Measurements from ENCODE around the gene GREM2.

- TF ChIP-seq RAD21 (IDR thresholded peaks at IDR 0.05; ENCODE audit: low read length) (no peak), POLR2A (IDR thresholded peaks at IDR 0.05; ENCODE audit: low read depth, low read length) (no peak), ELK1 (IDR thresholded peaks at IDR 0.05; ENCODE audit: borderline replicate concordance, low read depth, low read length) (no peak), SMC3 (IDR thresholded peaks at IDR 0.05; ENCODE audit: low read depth, low read length) (no peak), RFX5 (IDR thresholded peaks at IDR 0.05; ENCODE audit: low read depth, low read length) (no peak)
- TF ChIP-seq, protein P1, sequence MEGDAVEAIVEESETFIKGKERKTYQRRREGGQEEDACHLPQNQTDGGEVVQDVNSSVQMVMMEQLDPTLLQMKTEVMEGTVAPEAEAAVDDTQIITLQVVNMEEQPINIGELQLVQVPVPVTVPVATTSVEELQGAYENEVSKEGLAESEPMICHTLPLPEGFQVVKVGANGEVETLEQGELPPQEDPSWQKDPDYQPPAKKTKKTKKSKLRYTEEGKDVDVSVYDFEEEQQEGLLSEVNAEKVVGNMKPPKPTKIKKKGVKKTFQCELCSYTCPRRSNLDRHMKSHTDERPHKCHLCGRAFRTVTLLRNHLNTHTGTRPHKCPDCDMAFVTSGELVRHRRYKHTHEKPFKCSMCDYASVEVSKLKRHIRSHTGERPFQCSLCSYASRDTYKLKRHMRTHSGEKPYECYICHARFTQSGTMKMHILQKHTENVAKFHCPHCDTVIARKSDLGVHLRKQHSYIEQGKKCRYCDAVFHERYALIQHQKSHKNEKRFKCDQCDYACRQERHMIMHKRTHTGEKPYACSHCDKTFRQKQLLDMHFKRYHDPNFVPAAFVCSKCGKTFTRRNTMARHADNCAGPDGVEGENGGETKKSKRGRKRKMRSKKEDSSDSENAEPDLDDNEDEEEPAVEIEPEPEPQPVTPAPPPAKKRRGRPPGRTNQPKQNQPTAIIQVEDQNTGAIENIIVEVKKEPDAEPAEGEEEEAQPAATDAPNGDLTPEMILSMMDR (conservative IDR thresholded peaks at IDR 0.05; ENCODE audit: low read depth, low read length): no peak
These were observed 87.4 kb downstream of the GREM2 start for GRCh38 chr1:240524356-240525069.

Data from IMR-90 (cell line).